Ovary (tissue), 3 donors: Measurements from ENCODE around the gene GGN.

Experiments
- CTCF ChIP-seq, 3 donors: fragments of 450-650 bp in 2 of 3; fragments of 200-600 bp in 1 of 3; IDR thresholded peaks; one replicate each; pipeline versions ENCODE4 v1.5.1 to v1.8.0; 2016 to 2022; ENCODE audit warnings: antibody characterized with exemption in 3 of 3, mild to moderate bottlenecking in 1 of 3
- EP300 ChIP-seq: sonication (generic); formaldehyde crosslinking; IDR thresholded peaks from one replicate; pipeline ENCODE4 v1.6.1; 2017; ENCODE audit warnings: antibody characterized with exemption
- POLR2A ChIP-seq: fragments of 450-650 bp; IDR thresholded peaks from one replicate; pipeline ENCODE4 v1.6.1; 2017; ENCODE audit warnings: antibody characterized with exemption, mild to moderate bottlenecking, moderate library complexity
- donor health status: DM: no; HTN: no; CAD: no.

- TF ChIP-seq EP300 (no peak), POLR2A (no peak), CTCF (IDR thresholded peaks at IDR 0.05) (no peak)
Observed at GRCh38 chr19:38378866-38379265, 9.0 kb downstream of the GGN start.
